IgD-negative memory B cell (primary cell): ENCODE measurements around the gene NCS1. TPM values are rescaled to one million over a fixed set of nuclear protein-coding genes. Genes with fewer than 3 reads are reported as not detected.

Experiments
- H3K27ac Mint-ChIP-seq, 3 donors: one replicate each; pipeline ENCODE4 v1.8.0; 2020 to 2022; ENCODE audit warnings: mild to moderate bottlenecking in 3 of 3, mixed read lengths in 3 of 3, moderate library complexity in 1 of 3
- H3K27me3 Mint-ChIP-seq: one replicate; pipeline ENCODE4 v1.8.0; 2021; ENCODE audit warnings: mixed read lengths
- H3K36me3 Mint-ChIP-seq: one replicate; pipeline ENCODE4 v1.8.0; 2020; ENCODE audit warnings: mild to moderate bottlenecking, mixed read lengths
- H3K4me1 Mint-ChIP-seq, 3 donors: one replicate each; pipeline ENCODE4 v1.8.0; 2020 to 2022; ENCODE audit warnings: mixed read lengths in 3 of 3, mild to moderate bottlenecking in 1 of 3
- H3K4me3 Mint-ChIP-seq, 4 donors: one replicate each; pipeline ENCODE4 v1.8.0; 2020 to 2022; ENCODE audit warnings: mild to moderate bottlenecking in 4 of 4, mixed read lengths in 4 of 4, moderate library complexity in 3 of 4
- H3K9me3 Mint-ChIP-seq, 3 donors: one replicate each; pipeline ENCODE4 v1.8.0; 2020 to 2021; ENCODE audit warnings: mixed read lengths in 3 of 3, mild to moderate bottlenecking in 1 of 3
- polyA plus RNA-seq: library from polyadenylated mRNA; unstranded; fragments of 300-500 nt; fragmentation: Illumina TruSeq; gene quantifications from one replicate; pipeline ENCODE4 v1.2.3, GENCODE V29; 2021

The NCS1 gene
- polyA plus RNA-seq, 1 donor from 2014 or later: not detected

DNA sequence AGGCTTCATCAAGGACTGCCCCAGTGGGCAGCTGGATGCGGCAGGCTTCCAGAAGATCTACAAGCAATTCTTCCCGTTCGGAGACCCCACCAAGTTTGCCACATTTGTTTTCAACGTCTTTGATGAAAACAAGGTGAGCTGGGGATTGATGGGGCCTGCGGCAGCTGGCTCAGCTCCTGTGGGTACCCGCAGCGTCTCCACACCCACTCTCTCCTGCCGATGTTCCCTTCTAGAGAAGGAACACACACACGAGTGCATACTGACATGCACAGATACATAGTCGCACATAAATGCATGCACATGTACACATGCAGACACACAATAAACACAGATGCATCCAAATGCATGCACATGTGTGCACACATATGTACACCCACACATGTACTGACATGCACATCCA, 45.6 kb downstream of the NCS1 start:
- Mint-ChIP-seq H3K27ac (no peak overlapping the region), H3K4me3 (no peak overlapping the region), H3K9me3 (no peaks in the 10 kb centered on the region), H3K4me1 (peaks cover 0 to 2% (median 0%) of the 10 kb centered on the region in 3 donors), H3K27me3 (peaks cover 2% of the 10 kb centered on the region), H3K36me3 (peaks cover 1% of the 10 kb centered on the region)

GRCh38 chr9:130219661-130220096, 47.5 kb downstream of the NCS1 start:
- H3K27me3 Mint-ChIP-seq: peaks cover 2% of the 10 kb centered on the region
- peak overlapping the region in 1 of 3 donors; percentile 60 for H3K27ac Mint-ChIP-seq
- peaks cover 0 to 2% (median 0%) of the 10 kb centered on the region in 3 donors for H3K4me1 Mint-ChIP-seq
- H3K9me3 Mint-ChIP-seq: no peaks in the 10 kb centered on the region
- H3K36me3 Mint-ChIP-seq: no peaks in the 10 kb centered on the region
- no peak overlapping the region for H3K4me3 Mint-ChIP-seq

- Mint-ChIP-seq H3K27ac (peak overlapping the region in 1 of 3 donors; percentile 60), H3K27me3 (peaks cover 2% of the 10 kb centered on the region), H3K4me3 (no peak overlapping the region), H3K4me1 (peaks cover 0 to 2% (median 0%) of the 10 kb centered on the region in 3 donors), H3K9me3 (no peaks in the 10 kb centered on the region), H3K36me3 (no peaks in the 10 kb centered on the region)
These were observed 48.1 kb downstream of the NCS1 start for GRCh38 chr9:130220352-130220751.

- Mint-ChIP-seq H3K27me3 (peaks cover 2% of the 10 kb centered on the region), H3K4me3 (no peak overlapping the region), H3K36me3 (no peaks in the 10 kb centered on the region), H3K4me1 (peaks cover 0 to 2% (median 0%) of the 10 kb centered on the region in 3 donors), H3K27ac (no peak overlapping the region), H3K9me3 (peaks cover 3 to 7% (median 4%) of the 10 kb centered on the region in 3 donors)
These were observed 50.6 kb downstream of the NCS1 start for GRCh38 chr9:130222833-130223232.

GRCh38 chr9:130225071-130225470, 52.9 kb downstream of the NCS1 start:
- H3K36me3 Mint-ChIP-seq: no peaks in the 10 kb centered on the region
- peaks cover 3 to 7% (median 4%) of the 10 kb centered on the region in 3 donors for H3K9me3 Mint-ChIP-seq
- peaks cover 2% of the 10 kb centered on the region for H3K27me3 Mint-ChIP-seq
- no peak overlapping the region for H3K4me3 Mint-ChIP-seq
- no peak overlapping the region for H3K27ac Mint-ChIP-seq
- peaks cover 0 to 2% (median 0%) of the 10 kb centered on the region in 3 donors for H3K4me1 Mint-ChIP-seq

GRCh38 chr9:130225586-130225985, 53.4 kb downstream of the NCS1 start:
- Mint-ChIP-seq H3K4me1 (no peaks in the 10 kb centered on the region), H3K9me3 (peaks cover 3 to 7% (median 4%) of the 10 kb centered on the region in 3 donors), H3K36me3 (no peaks in the 10 kb centered on the region), H3K4me3 (no peak overlapping the region), H3K27ac (peak overlapping the region in 1 of 3 donors; percentile 31), H3K27me3 (peaks cover 2% of the 10 kb centered on the region)

DNA sequence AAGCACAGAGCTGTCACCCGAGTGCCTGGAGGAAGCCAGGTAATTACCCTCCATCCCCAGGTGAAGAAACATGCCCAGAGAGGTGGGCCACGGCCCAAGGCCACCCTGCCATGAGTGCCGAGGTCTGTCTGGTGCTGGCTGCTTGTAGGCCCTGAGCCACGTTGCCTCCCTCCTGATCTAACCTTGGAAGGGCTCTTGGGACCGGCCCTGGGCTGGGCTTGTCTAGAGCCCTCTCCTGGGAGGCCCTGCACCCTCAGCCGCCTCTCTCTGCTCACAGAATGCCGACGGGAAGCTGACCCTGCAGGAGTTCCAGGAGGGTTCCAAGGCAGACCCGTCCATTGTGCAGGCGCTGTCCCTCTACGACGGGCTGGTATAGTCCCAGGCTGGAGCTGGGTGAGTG, 53.9 kb downstream of the NCS1 start:
- H3K4me1 Mint-ChIP-seq: no peaks in the 10 kb centered on the region
- H3K4me3 Mint-ChIP-seq: no peak overlapping the region
- H3K9me3 Mint-ChIP-seq: peaks cover 3 to 7% (median 4%) of the 10 kb centered on the region in 3 donors
- peaks cover 2% of the 10 kb centered on the region for H3K27me3 Mint-ChIP-seq
- H3K27ac Mint-ChIP-seq: peak overlapping the region in 1 of 3 donors; percentile 31
- H3K36me3 Mint-ChIP-seq: no peaks in the 10 kb centered on the region

- no peak overlapping the region for H3K27ac Mint-ChIP-seq
- no peaks in the 10 kb centered on the region for H3K36me3 Mint-ChIP-seq
- no peaks in the 10 kb centered on the region for H3K4me1 Mint-ChIP-seq
- peaks cover 1% of the 10 kb centered on the region for H3K27me3 Mint-ChIP-seq
- H3K4me3 Mint-ChIP-seq: no peak overlapping the region
- H3K9me3 Mint-ChIP-seq: peaks cover 3 to 7% (median 4%) of the 10 kb centered on the region in 3 donors
These were observed 55.6 kb downstream of the NCS1 start for GRCh38 chr9:130227833-130228232.

GRCh38 chr9:130229759-130230158, 57.6 kb downstream of the NCS1 start:
- Mint-ChIP-seq H3K4me1 (no peaks in the 10 kb centered on the region), H3K4me3 (no peak overlapping the region), H3K36me3 (no peaks in the 10 kb centered on the region), H3K27ac (no peak overlapping the region), H3K9me3 (peaks cover 3 to 7% (median 4%) of the 10 kb centered on the region in 3 donors), H3K27me3 (peaks cover 3% of the 10 kb centered on the region)

DNA sequence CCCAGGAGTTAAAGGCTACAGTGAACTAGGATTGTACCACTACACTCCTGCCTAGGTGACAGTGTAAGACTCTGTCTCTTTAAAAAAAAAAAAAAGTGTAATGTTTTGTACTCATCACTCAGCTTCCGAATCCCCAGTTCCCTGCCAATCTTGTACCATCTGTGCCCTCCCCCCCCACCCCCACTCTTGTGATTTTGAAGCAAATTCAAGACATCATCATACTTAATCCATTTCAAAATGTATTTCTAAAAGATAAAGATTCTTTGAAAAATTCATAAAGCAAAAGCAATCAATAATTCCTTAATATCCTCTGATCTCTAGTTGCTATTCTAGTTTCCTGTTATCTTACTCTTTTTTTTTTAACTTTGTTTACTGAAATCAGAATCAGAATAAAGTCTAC, 58.4 kb downstream of the NCS1 start:
- Mint-ChIP-seq H3K4me3 (no peak overlapping the region), H3K27me3 (peaks cover 3% of the 10 kb centered on the region), H3K27ac (no peak overlapping the region), H3K9me3 (peaks cover 3 to 7% (median 4%) of the 10 kb centered on the region in 3 donors), H3K4me1 (no peaks in the 10 kb centered on the region), H3K36me3 (no peaks in the 10 kb centered on the region)

DNA sequence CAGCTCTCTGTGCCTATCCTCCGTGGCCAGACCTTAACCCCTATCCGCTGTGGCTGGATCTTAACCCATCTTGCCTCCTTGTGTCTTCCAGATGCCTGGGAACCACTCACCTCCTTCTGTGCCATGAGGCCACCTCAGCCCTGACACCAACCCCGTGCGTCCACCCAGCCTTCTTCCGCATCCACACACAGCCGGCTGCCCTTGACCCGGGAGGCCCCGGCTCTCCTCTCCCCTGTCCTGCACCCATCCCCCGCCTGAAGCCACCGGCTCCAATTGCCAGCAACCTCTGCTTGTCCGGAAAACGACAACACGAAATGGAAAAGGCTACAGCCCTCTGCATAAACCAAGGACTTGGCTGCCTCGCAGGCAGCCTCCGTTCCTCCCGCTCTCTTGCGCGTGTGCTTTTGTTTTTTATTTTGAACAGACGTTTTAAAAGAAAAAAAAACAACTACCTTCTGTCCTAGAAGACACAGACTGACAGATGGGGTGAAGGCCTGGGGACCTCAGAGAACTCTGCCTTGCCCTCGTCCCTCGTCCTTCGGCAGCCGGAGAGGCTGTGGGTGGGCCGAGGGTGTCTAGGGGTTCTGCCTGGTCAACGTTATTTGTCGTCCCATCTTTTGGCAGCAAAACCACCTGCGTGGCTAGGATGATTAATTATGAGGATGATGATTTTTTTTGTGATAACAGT, 60.8 kb downstream of the NCS1 start:
- no peak overlapping the region for H3K27ac Mint-ChIP-seq
- H3K4me3 Mint-ChIP-seq: no peak overlapping the region
- no peaks in the 10 kb centered on the region for H3K36me3 Mint-ChIP-seq
- H3K27me3 Mint-ChIP-seq: peaks cover 4% of the 10 kb centered on the region
- peaks cover 0 to 3% (median 3%) of the 10 kb centered on the region in 3 donors for H3K4me1 Mint-ChIP-seq
- no peaks in the 10 kb centered on the region for H3K9me3 Mint-ChIP-seq

GRCh38 chr9:130233587-130233945, 61.4 kb downstream of the NCS1 start:
- no peak overlapping the region for H3K27ac Mint-ChIP-seq
- no peaks in the 10 kb centered on the region for H3K9me3 Mint-ChIP-seq
- no peak overlapping the region for H3K4me3 Mint-ChIP-seq
- H3K36me3 Mint-ChIP-seq: no peaks in the 10 kb centered on the region
- peaks cover 4% of the 10 kb centered on the region for H3K27me3 Mint-ChIP-seq
- peaks cover 0 to 3% (median 3%) of the 10 kb centered on the region in 3 donors for H3K4me1 Mint-ChIP-seq

GRCh38 chr9:130234340-130235260, 62.4 kb downstream of the NCS1 start:
- no peaks in the 10 kb centered on the region for H3K36me3 Mint-ChIP-seq
- H3K27me3 Mint-ChIP-seq: peaks cover 4% of the 10 kb centered on the region
- H3K9me3 Mint-ChIP-seq: no peaks in the 10 kb centered on the region
- H3K4me3 Mint-ChIP-seq: no peak overlapping the region
- H3K4me1 Mint-ChIP-seq: peaks cover 3 to 5% (median 4%) of the 10 kb centered on the region in 3 donors
- H3K27ac Mint-ChIP-seq: no peak overlapping the region

DNA sequence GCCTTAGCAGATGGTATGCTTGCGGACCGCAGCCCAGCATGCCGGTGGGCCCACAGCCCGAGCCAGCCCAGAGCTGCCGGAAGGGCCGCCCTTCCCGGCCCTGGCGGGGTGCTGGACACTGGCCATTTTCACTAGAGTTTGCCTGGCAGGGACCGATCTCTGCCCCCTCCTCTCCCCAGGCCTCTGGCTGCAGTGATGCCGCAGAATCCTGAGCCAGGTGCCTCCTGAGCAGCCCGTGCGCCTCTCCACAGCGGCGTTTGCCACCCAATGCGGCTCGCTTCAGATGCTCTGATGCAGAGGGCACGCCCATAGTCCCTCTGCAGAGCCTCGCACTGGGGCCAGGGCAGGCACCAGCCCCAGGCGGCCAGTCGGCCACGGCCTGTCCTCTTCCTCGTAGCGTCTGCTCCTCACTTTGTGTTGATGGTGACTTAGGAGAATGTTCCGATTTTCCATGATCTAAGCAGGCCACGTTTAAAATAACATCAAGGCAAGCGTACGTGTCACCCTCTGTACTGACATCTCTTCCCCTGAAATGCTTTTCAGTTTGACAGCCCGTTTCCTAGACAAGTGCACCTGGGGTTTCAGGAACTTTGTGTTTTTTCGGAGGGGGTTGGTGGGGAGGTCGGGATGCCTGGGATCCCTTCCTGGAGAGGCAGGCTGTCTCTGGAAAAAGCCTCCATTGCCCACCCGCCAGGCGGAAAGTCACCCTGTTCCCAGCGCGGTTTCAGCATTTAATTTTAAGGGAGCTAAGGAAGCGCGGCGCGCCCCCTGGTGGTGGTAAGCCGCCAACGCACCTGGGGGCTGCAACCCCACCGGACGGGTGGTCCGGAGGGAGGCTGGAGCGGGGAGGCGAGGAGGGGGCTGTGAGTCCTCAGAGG, 63.6 kb downstream of the NCS1 start:
- Mint-ChIP-seq H3K9me3 (no peaks in the 10 kb centered on the region), H3K27me3 (peaks cover 4% of the 10 kb centered on the region), H3K27ac (no peak overlapping the region), H3K36me3 (no peaks in the 10 kb centered on the region), H3K4me1 (peaks cover 15% of the 10 kb centered on the region in 3 donors), H3K4me3 (peak overlapping the region in 3 of 4 donors; percentile 15 to 55 (median 21))
